HepG2 (cell line): ENCODE measurements around the gene ELP5. TPM values are rescaled to one million over a fixed set of nuclear protein-coding genes. Genes with fewer than 3 reads are reported as not detected.

Experiments
- ADNP ChIP-seq: sonication (generic); formaldehyde crosslinking; IDR thresholded peaks from 2 replicates; pipeline ENCODE4 v1.4.0; 2020; ENCODE audit warnings: missing genetic modification reagents
- ATRX ChIP-seq: sonication (generic); formaldehyde crosslinking; IDR thresholded peaks from 2 replicates; pipeline ENCODE4 v1.4.0; 2020; ENCODE audit warnings: missing genetic modification reagents, borderline replicate concordance
- DNMT1 ChIP-seq: sonication (generic); formaldehyde crosslinking; IDR thresholded peaks from 2 replicates; pipeline ENCODE4 v1.5.1; 2020; ENCODE audit warnings: mild to moderate bottlenecking, missing genetic modification reagents
- JARID2 ChIP-seq: sonication (generic); formaldehyde crosslinking; IDR thresholded peaks from 2 replicates; pipeline ENCODE4 v1.8.1; 2023; ENCODE audit warnings: missing genetic modification reagents, inconsistent platforms; ENCODE audit not compliant: insufficient replicate concordance
- NCOA5 ChIP-seq: sonication (generic); formaldehyde crosslinking; IDR thresholded peaks from 2 replicates; pipeline ENCODE4 v1.4.0; 2020; ENCODE audit warnings: missing genetic modification reagents
- NFE2L1 ChIP-seq: sonication (generic); formaldehyde crosslinking; IDR thresholded peaks from 2 replicates; pipeline ENCODE4 v1.4.0; 2020; ENCODE audit warnings: missing genetic modification reagents, mild to moderate bottlenecking, borderline replicate concordance
- PCBP2 ChIP-seq: fragments of 200-400 bp; formaldehyde crosslinking; optimal IDR thresholded peaks from 2 replicates; pipeline ENCODE3; 2018; ENCODE audit warnings: low read length, low read depth; ENCODE audit not compliant: poor library complexity, severe bottlenecking
- PLRG1 ChIP-seq: fragments of 450-650 bp; conservative IDR thresholded peaks from 2 replicates; pipeline ENCODE4 v1.6.1; 2016
- REL ChIP-seq: sonication (generic); formaldehyde crosslinking; conservative IDR thresholded peaks from 2 replicates; pipeline ENCODE4 v1.8.0; 2022; ENCODE audit warnings: mild to moderate bottlenecking, missing genetic modification reagents, moderate library complexity
- SP2 ChIP-seq: sonication (generic); formaldehyde crosslinking; IDR thresholded peaks from 2 replicates; pipeline ENCODE4 v1.5.1; 2020; ENCODE audit warnings: mild to moderate bottlenecking, missing genetic modification reagents
- THAP11 ChIP-seq: IDR thresholded peaks from 2 replicates; pipeline ENCODE4 v1.6.1; 2016; ENCODE audit warnings: missing biosample characterization, missing genetic modification reagents
- ZBTB38 ChIP-seq: sonication (generic); formaldehyde crosslinking; IDR thresholded peaks from 2 replicates; pipeline ENCODE4 v1.5.1; 2020; ENCODE audit warnings: mild to moderate bottlenecking, missing genetic modification reagents
- ZFYVE20 ChIP-seq: sonication (generic); formaldehyde crosslinking; IDR thresholded peaks from 2 replicates; pipeline ENCODE4 v1.8.0; 2023; ENCODE audit warnings: low read depth, mild to moderate bottlenecking, moderate library complexity, missing genetic modification reagents, borderline replicate concordance
- ZKSCAN8 ChIP-seq: IDR thresholded peaks from 2 replicates; pipeline ENCODE4 v1.6.1; 2016; ENCODE audit warnings: borderline replicate concordance, missing genetic modification reagents, missing compliant biosample characterization
- ZNF30 ChIP-seq: sonication (generic); formaldehyde crosslinking; IDR thresholded peaks from 2 replicates; pipeline ENCODE4 v1.5.0; 2020; ENCODE audit warnings: mild to moderate bottlenecking, missing genetic modification reagents
- ZNF33B ChIP-seq: sonication (generic); formaldehyde crosslinking; IDR thresholded peaks from 2 replicates; pipeline ENCODE4 v1.5.1; 2020; ENCODE audit warnings: mild to moderate bottlenecking, missing genetic modification reagents
- ZNF468 ChIP-seq: sonication (generic); formaldehyde crosslinking; IDR thresholded peaks from 2 replicates; pipeline ENCODE4 v1.8.0; 2022; ENCODE audit warnings: mild to moderate bottlenecking, moderate library complexity, missing genetic modification reagents
- ZNF790 ChIP-seq: sonication (generic); formaldehyde crosslinking; IDR thresholded peaks from 2 replicates; pipeline ENCODE4 v1.8.0; 2022; ENCODE audit warnings: missing genetic modification reagents, mild to moderate bottlenecking, borderline replicate concordance
- polyA plus RNA-seq, 8 experiments: library from polyadenylated mRNA; depleted of rRNA in 3 of 8; stranded (reverse) in 7 of 8; unstranded in 1 of 8; fragments of >200 nt; fragmentation: Illumina TruSeq in 4 of 8; extraction: Trizol in 4 of 8; gene quantifications; 2 replicates each; pipeline versions ENCODE4 v1.2.1 to v1.2.3, GENCODE V29; 2011 to 2016; ENCODE audit warnings: low read depth in 4 of 8, missing spikeins in 1 of 8, mixed read lengths in 1 of 8; ENCODE audit not compliant: insufficient read depth in 1 of 8
- total RNA-seq, 5 experiments: library from RNA; depleted of rRNA; stranded (reverse); fragments of >200 nt; fragmentation: Illumina TruSeq; extraction: Trizol; gene quantifications; 2 replicates each; pipeline ENCODE4 v1.2.3, GENCODE V29; 2016; ENCODE audit warnings: low read depth in 1 of 5
- TF ChIP-seq, protein P1 (sequence below): sonication (generic); formaldehyde crosslinking; IDR thresholded peaks from 2 replicates; pipeline ENCODE4 v1.9.0; 2021; ENCODE audit warnings: missing genetic modification reagents, mild to moderate bottlenecking, borderline replicate concordance
- TF ChIP-seq, protein P2 (sequence below): IDR thresholded peaks from 2 replicates; pipeline ENCODE4 v1.6.1; 2012; ENCODE audit warnings: low read depth, low read length, improper control_type of control experiment
- TF ChIP-seq, protein P3 (sequence below): IDR thresholded peaks from 2 replicates; pipeline ENCODE4 v1.6.1; 2016; ENCODE audit warnings: low read depth, control low read depth
- TF ChIP-seq, protein P4 (sequence below): IDR thresholded peaks from 2 replicates; pipeline ENCODE4 v1.6.1; 2012; ENCODE audit warnings: inconsistent platforms

ELP5 gene
- total and polyA plus RNA-seq, 2 of the 13 experiments (the other 11 are each of a cell fraction or from before 2014, with no cell fraction given): 67.6 to 69.8 TPM

DNA sequence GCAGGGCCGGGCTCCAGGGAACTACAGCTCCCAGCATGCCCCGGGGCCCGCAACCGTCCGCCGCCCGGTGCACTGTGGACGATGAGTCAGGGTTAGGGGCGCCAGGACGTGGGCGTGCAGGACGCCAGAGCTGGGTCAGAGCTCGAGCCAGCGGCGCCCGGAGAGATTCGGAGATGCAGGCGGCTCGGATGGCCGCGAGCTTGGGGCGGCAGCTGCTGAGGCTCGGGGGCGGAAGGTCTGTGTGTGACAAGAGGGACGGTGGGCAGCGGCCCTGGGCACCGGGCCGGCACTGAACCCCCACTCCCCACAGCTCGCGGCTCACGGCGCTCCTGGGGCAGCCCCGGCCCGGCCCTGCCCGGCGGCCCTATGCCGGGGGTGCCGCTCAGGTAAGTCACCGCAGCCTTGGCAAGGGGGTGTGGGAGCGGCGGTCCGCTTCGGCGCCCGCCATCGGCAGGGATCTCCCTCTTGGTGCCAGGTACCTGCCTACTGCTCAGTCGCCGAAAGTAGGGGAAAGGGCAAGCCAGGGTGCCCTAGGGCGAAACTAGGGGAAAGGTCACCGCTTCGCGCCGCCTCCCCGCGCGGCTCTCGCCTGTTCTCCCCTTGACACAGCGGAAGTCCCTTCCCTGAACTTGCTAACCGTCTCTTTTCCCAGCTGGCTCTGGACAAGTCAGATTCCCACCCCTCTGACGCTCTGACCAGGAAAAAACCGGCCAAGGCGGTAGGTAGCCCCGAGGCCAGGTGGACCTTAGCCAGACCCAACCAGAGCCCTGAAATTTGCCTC lies 32.0 kb upstream of the ELP5 start, which contains the start of the genes ACADVL and DLG4 (continued):
- TF ChIP-seq, protein P1, sequence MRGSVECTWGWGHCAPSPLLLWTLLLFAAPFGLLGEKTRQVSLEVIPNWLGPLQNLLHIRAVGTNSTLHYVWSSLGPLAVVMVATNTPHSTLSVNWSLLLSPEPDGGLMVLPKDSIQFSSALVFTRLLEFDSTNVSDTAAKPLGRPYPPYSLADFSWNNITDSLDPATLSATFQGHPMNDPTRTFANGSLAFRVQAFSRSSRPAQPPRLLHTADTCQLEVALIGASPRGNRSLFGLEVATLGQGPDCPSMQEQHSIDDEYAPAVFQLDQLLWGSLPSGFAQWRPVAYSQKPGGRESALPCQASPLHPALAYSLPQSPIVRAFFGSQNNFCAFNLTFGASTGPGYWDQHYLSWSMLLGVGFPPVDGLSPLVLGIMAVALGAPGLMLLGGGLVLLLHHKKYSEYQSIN: no peak
- TF ChIP-seq, protein P2, sequence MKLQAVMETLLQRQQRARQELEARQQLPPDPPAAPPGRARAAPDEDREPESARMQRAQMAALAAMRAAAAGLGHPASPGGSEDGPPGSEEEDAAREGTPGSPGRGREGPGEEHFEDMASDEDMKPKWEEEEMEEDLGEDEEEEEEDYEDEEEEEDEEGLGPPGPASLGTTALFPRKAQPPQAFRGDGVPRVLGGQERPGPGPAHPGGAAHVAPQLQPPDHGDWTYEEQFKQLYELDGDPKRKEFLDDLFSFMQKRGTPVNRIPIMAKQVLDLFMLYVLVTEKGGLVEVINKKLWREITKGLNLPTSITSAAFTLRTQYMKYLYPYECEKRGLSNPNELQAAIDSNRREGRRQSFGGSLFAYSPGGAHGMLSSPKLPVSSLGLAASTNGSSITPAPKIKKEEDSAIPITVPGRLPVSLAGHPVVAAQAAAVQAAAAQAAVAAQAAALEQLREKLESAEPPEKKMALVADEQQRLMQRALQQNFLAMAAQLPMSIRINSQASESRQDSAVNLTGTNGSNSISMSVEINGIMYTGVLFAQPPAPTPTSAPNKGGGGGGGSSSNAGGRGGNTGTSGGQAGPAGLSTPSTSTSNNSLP: no peak
- TF ChIP-seq ADNP (CRISPR knock-in tag): no peak
- TF ChIP-seq REL (CRISPR knock-in tag): no peak; the same call in 1 of the 2 replicates
- TF ChIP-seq, protein P3, sequence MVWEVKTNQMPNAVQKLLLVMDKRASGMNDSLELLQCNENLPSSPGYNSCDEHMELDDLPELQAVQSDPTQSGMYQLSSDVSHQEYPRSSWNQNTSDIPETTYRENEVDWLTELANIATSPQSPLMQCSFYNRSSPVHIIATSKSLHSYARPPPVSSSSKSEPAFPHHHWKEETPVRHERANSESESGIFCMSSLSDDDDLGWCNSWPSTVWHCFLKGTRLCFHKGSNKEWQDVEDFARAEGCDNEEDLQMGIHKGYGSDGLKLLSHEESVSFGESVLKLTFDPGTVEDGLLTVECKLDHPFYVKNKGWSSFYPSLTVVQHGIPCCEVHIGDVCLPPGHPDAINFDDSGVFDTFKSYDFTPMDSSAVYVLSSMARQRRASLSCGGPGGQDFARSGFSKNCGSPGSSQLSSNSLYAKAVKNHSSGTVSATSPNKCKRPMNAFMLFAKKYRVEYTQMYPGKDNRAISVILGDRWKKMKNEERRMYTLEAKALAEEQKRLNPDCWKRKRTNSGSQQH: no peak
- TF ChIP-seq PLRG1: no peak
- TF ChIP-seq NCOA5 (CRISPR knock-in tag): no peak
- no peak for TF ChIP-seq ZNF468 (CRISPR knock-in tag)
- TF ChIP-seq ZNF33B (CRISPR knock-in tag): peak; percentile 74
- no peak for TF ChIP-seq PCBP2
- TF ChIP-seq SP2 (CRISPR knock-in tag): no peak
- 0 out of 2 replicates have a peak, but pooled peaks have one; percentile 52 for TF ChIP-seq ZBTB38 (CRISPR knock-in tag)
- peak; percentile 73 for TF ChIP-seq DNMT1 (CRISPR knock-in tag)
- TF ChIP-seq NFE2L1: no peak
- TF ChIP-seq, protein P4, sequence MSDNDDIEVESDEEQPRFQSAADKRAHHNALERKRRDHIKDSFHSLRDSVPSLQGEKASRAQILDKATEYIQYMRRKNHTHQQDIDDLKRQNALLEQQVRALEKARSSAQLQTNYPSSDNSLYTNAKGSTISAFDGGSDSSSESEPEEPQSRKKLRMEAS: peak; percentile 41; the same call in 1 of the 2 replicates
- no peak for TF ChIP-seq ZNF790 (CRISPR knock-in tag)
- TF ChIP-seq ATRX (CRISPR knock-in tag): no peak
- TF ChIP-seq ZNF30 (CRISPR knock-in tag): no peak
- TF ChIP-seq ZFYVE20 (CRISPR knock-in tag): 0 out of 2 replicates have a peak, but pooled peaks have one; percentile 25
- TF ChIP-seq ZKSCAN8 (CRISPR knock-in tag): no peak
- no peak for TF ChIP-seq JARID2 (CRISPR knock-in tag)
- TF ChIP-seq THAP11: peak; percentile 98
